Prostate gland (tissue), 2 donors: ENCODE results near the gene RNF128. TPM values are rescaled to one million over a fixed set of nuclear protein-coding genes. Genes with fewer than 3 reads are reported as not detected.

Source experiments
- DNase-seq: peaks from one replicate; pipeline ENCODE4 v3.0.0-alpha.2; 2019; ENCODE audit warnings: low spot score
- H3K27ac ChIP-seq, 2 donors: fragments of 200-600 bp; sonication (generic); 2 replicates each; pipeline ENCODE4 v1.5.1; 2017 to 2019
- H3K27me3 ChIP-seq: fragments of 200-600 bp; sonication (generic); replicated peaks from 2 replicates; pipeline ENCODE4 v1.5.1; 2019; ENCODE audit not compliant: insufficient read depth
- H3K36me3 ChIP-seq, 2 donors: fragments of 200-600 bp; sonication (generic); 1 replicate in 1 of 2; 2 replicates in 1 of 2; pipeline versions ENCODE4 v1.5.1 to v1.8.1; 2017 to 2019
- H3K4me1 ChIP-seq: fragments of 200-600 bp; sonication (generic); replicated peaks from 2 replicates; pipeline ENCODE4 v1.5.1; 2019
- H3K4me3 ChIP-seq, 2 donors: fragments of 200-600 bp; sonication (generic); 2 replicates each; pipeline ENCODE4 v1.5.1; 2017 to 2019
- H3K9me3 ChIP-seq: fragments of 200-600 bp; sonication (generic); 2 replicates; pipeline ENCODE4 v1.5.1; 2017
- POLR2A ChIP-seq: fragments of 450-650 bp; IDR thresholded peaks from one replicate; pipeline ENCODE4 v1.6.1; 2016; ENCODE audit warnings: antibody characterized with exemption, mild to moderate bottlenecking
- POLR2AphosphoS5 ChIP-seq: sonication (generic); formaldehyde crosslinking; IDR thresholded peaks from one replicate; pipeline ENCODE4 v1.6.1; 2017; ENCODE audit warnings: antibody characterized with exemption
- WGBS: methylation state at CpG from one replicate; pipeline ENCODE4 v1.1.5; 2018; 5-methylcytosine and 5-hydroxymethylcytosine counted together
- intact Hi-C: fragments of 100-400 bp; cut with DNase I; formaldehyde crosslinking; loops from one replicate; pipeline ENCODE4 v1.14.2; 2022
- total RNA-seq, 2 donors: library from RNA; depleted of rRNA; stranded (reverse); fragments of >200 nt; gene quantifications; one replicate each; pipeline ENCODE4 v1.1.0, GENCODE V29; 2016
- TF ChIP-seq, protein P1 (sequence below), 4 experiments: fragments of 200-600 bp in 2 of 4; fragments of 450-650 bp in 2 of 4; sonication (generic) in 2 of 4; IDR thresholded peaks; 1 replicate in 3 of 4; 2 replicates in 1 of 4; pipeline ENCODE4 v1.5.1; 2016 to 2019; ENCODE audit warnings: antibody characterized with exemption in 4 of 4, mild to moderate bottlenecking in 2 of 4, moderate library complexity in 2 of 4

Gene RNF128
- total RNA-seq, 2 donors from 2014 or later, result 1.9 to 10.5 TPM

DNA sequence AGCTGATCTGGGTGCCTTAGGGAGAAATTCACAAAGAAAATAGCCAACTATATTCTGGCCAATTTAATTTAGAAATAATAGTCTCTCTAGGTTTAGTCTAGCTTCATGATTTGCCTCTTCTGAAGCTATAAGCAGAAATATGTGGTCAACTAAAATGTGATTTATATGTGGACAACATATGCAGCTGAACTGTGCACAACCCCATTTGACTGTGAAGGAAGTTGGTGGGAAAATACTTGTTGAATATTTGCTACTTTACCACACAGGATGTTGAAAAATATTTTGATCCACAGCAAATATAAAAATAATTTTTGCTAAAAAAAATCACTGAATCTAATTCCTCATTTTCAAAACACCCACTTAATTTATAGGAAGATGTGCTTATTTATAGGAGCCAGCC is 15.7 kb upstream of the RNF128 start:
- intact Hi-C loops, result no loop called here
- TF ChIP-seq POLR2A (no peak), POLR2AphosphoS5 (no peak)
- TF ChIP-seq, protein P1, sequence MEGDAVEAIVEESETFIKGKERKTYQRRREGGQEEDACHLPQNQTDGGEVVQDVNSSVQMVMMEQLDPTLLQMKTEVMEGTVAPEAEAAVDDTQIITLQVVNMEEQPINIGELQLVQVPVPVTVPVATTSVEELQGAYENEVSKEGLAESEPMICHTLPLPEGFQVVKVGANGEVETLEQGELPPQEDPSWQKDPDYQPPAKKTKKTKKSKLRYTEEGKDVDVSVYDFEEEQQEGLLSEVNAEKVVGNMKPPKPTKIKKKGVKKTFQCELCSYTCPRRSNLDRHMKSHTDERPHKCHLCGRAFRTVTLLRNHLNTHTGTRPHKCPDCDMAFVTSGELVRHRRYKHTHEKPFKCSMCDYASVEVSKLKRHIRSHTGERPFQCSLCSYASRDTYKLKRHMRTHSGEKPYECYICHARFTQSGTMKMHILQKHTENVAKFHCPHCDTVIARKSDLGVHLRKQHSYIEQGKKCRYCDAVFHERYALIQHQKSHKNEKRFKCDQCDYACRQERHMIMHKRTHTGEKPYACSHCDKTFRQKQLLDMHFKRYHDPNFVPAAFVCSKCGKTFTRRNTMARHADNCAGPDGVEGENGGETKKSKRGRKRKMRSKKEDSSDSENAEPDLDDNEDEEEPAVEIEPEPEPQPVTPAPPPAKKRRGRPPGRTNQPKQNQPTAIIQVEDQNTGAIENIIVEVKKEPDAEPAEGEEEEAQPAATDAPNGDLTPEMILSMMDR (IDR thresholded peaks at IDR 0.05), result no peak
- no peak overlapping the region for H3K27ac ChIP-seq
- H3K4me3 ChIP-seq, result no peak overlapping the region
- H3K9me3 ChIP-seq, result no peaks in the 10 kb centered on the region
- no peaks in the 10 kb centered on the region for H3K36me3 ChIP-seq
- H3K27me3 ChIP-seq, result no peaks in the 10 kb centered on the region
- H3K4me1 ChIP-seq, result no peaks in the 10 kb centered on the region
- no peak for DNase-seq

DNA sequence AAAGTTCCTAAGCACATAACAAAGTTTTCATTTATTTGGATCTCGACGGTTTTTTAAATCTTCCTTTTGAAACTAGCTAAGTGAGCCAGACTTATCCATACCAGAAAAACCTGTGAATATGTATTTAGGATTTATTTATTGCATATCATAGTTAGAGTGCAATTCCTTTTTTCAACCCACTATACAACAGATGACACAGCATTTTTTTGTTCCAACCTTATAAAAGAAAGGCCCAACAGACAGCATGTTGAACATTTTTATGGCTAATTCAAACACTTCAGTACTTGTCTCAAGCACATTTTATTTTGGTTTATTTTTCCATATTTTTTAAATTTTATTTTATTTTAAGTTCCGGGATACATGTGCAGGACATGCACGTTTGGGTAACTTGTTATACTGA is 15.1 kb upstream of the RNF128 start:
- no peak overlapping the region for H3K4me3 ChIP-seq
- H3K27ac ChIP-seq, result no peak overlapping the region
- no peak for DNase-seq
- intact Hi-C loops, result no loop called here
- no peaks in the 10 kb centered on the region for H3K36me3 ChIP-seq
- 82% methylated on average over 4 of the region's 4 CpGs for WGBS
- no peaks in the 10 kb centered on the region for H3K27me3 ChIP-seq
- H3K9me3 ChIP-seq, result no peaks in the 10 kb centered on the region
- TF ChIP-seq POLR2A, result no peak
- TF ChIP-seq, protein P1 (IDR thresholded peaks at IDR 0.05), result no peak
- TF ChIP-seq POLR2AphosphoS5, result no peak
- H3K4me1 ChIP-seq, result no peaks in the 10 kb centered on the region

DNA sequence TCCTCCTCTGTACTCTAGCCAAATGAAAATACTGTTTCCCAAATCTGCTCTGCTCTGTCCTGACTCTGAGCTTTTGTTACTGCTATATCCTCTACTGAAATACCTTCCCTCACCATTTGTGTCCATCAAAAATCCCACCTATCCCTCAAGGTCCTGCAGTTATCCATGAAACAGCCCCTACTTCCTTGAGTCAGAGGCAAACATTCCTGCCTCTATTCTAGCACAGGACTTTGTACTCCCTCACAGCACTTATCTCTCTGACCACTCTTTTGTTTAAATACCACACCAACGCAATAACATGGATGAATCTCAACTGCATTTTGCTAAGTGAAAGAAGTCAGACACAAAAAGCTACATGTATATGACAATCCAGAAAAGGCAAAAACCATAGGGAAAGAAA is 10.5 kb upstream of the RNF128 start:
- H3K4me3 ChIP-seq, result no peak overlapping the region
- intact Hi-C loops, result no loop called here
- no peaks in the 10 kb centered on the region for H3K4me1 ChIP-seq
- 94% methylated on average over 1 of the region's 1 CpG for WGBS
- H3K27ac ChIP-seq, result no peak overlapping the region
- no peaks in the 10 kb centered on the region for H3K36me3 ChIP-seq
- DNase-seq, result no peak
- H3K27me3 ChIP-seq, result no peaks in the 10 kb centered on the region
- TF ChIP-seq, protein P1 (IDR thresholded peaks at IDR 0.05), result no peak
- TF ChIP-seq POLR2AphosphoS5, result no peak
- TF ChIP-seq POLR2A, result no peak
- H3K9me3 ChIP-seq, result no peaks in the 10 kb centered on the region

DNA sequence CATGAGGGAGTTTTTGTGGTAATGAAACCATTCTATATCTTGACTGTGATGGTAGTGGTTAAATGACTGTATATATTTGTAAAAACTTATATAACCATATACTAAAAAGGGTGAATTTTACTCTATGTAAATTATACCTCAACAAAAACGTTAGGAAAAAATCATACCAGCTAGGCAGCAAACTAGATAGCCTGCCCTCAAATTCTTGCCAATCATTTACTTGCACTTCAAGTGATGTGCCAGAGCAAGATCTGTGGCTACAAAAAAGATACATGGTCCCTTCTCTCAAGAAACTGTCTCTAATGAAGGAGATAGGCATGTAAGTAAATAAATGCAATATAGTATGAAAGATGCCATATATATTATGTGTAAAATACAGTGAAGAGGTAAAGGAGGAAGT is 10.0 kb upstream of the RNF128 start:
- TF ChIP-seq POLR2AphosphoS5, result no peak
- H3K27me3 ChIP-seq, result no peaks in the 10 kb centered on the region
- 61% methylated on average over 1 of the region's 1 CpG for WGBS
- H3K27ac ChIP-seq, result no peak overlapping the region
- no peak for DNase-seq
- H3K4me1 ChIP-seq, result no peaks in the 10 kb centered on the region
- H3K36me3 ChIP-seq, result no peaks in the 10 kb centered on the region
- no peak overlapping the region for H3K4me3 ChIP-seq
- H3K9me3 ChIP-seq, result no peaks in the 10 kb centered on the region
- intact Hi-C loops, result no loop called here

DNA sequence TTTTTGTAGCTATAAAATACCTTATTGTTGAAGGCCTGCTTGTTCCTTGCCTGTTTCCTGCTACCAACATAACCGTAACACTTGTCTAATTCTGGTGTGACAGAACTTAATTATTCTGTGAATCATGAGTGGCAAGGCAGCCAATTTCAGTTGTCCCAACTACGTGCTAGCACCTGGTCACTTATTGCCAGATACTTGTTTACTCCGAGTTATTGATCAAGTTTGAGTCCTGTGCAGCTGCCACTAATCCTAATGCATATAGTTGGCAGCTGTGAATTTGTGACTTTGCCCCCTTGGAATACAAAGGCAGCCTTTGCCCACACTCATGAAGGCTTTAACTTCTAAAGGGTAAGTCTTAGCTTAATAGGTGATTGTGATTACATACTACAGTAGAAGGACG is 7.8 kb upstream of the RNF128 start:
- Histone ChIP-seq H3K27ac (no peak overlapping the region), H3K4me3 (no peak overlapping the region), H3K4me1 (no peaks in the 10 kb centered on the region), H3K36me3 (no peaks in the 10 kb centered on the region), H3K27me3 (no peaks in the 10 kb centered on the region), H3K9me3 (no peaks in the 10 kb centered on the region)
- intact Hi-C loops, result no loop called here
- TF ChIP-seq, protein P1 (IDR thresholded peaks at IDR 0.05), result no peak
- TF ChIP-seq POLR2AphosphoS5 (no peak), POLR2A (no peak)
- no peak for DNase-seq
- WGBS, result 47% methylated on average over 4 of the region's 4 CpGs
